Ascending aorta (tissue), 2 donors: Measurements from ENCODE around the gene LRRN4. TPM values are rescaled to one million over a fixed set of nuclear protein-coding genes. Genes with fewer than 3 reads are reported as not detected.

Experiments used
- DNase-seq, 2 donors: peaks; one replicate each; pipeline ENCODE4 v3.0.0-alpha.2; 2019; ENCODE audit warnings: low spot score in 2 of 2
- H3K27ac ChIP-seq, 2 donors: fragments of 200-600 bp; sonication (generic); one replicate each; pipeline ENCODE4 v1.5.1; 2016 to 2017; ENCODE audit warnings: mild to moderate bottlenecking in 1 of 2
- H3K27me3 ChIP-seq: fragments of 200-600 bp; sonication (generic); one replicate; pipeline ENCODE4 v1.5.1; 2017
- H3K36me3 ChIP-seq, 2 donors: fragments of 200-600 bp; sonication (generic); one replicate each; pipeline ENCODE4 v1.5.1; 2016
- H3K4me1 ChIP-seq, 2 donors: fragments of 200-600 bp; sonication (generic); one replicate each; pipeline ENCODE4 v1.5.1; 2016 to 2017; ENCODE audit warnings: mild to moderate bottlenecking in 1 of 2
- H3K4me3 ChIP-seq, 2 donors: fragments of 200-600 bp; sonication (generic); one replicate each; pipeline ENCODE4 v1.5.1; 2016 to 2017; ENCODE audit warnings: mild to moderate bottlenecking in 1 of 2
- H3K9me3 ChIP-seq, 2 donors: fragments of 200-600 bp; sonication (generic); one replicate each; pipeline ENCODE4 v1.5.1; 2016
- CTCF ChIP-seq, 3 experiments: fragments of 200-600 bp in 2 of 3; fragments of 450-650 bp in 1 of 3; sonication (generic) in 2 of 3; IDR thresholded peaks; one replicate each; pipeline ENCODE4 v1.5.1; 2016 to 2019; ENCODE audit warnings: antibody characterized with exemption in 3 of 3, mild to moderate bottlenecking in 1 of 3, moderate library complexity in 1 of 3
- intact Hi-C: fragments of 100-400 bp; cut with DNase I; formaldehyde crosslinking; loops from one replicate; pipeline ENCODE4 v1.15.1; 2023
- total RNA-seq: library from RNA; depleted of rRNA; stranded (reverse); fragments of >200 nt; gene quantifications from one replicate; pipeline ENCODE4 v1.1.0, GENCODE V29; 2016

The LRRN4 gene
- total RNA-seq, 1 donor from 2014 or later = not detected

DNA sequence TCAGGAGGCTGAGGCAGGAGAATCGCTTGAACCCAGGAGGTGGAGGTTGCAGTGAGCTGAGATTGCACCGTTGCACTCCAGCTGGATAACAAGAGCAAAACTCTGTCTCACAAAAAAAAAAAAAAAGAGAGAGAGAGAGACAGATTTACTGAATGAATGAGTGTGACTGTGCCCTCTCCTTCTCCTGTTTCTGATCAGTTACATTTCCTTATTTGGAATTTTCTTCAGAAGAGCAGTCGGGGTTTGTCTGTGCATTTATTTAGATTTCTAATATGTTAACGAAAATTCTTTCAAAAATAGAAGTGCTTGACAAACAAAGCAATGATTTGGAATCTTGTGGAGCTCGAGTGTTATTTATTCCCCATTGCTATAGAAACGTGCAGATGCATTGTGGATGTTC is 6.4 kb upstream of the LRRN4 start:
- Histone ChIP-seq H3K27me3 (no peaks in the 10 kb centered on the region), H3K4me1 (no peaks in the 10 kb centered on the region), H3K36me3 (no peaks in the 10 kb centered on the region), H3K27ac (no peak overlapping the region), H3K9me3 (no peaks in the 10 kb centered on the region), H3K4me3 (no peak overlapping the region)
- DNase-seq = no peak
- intact Hi-C loops = no loop called here
- TF ChIP-seq CTCF (IDR thresholded peaks at IDR 0.05) = no peak

DNA sequence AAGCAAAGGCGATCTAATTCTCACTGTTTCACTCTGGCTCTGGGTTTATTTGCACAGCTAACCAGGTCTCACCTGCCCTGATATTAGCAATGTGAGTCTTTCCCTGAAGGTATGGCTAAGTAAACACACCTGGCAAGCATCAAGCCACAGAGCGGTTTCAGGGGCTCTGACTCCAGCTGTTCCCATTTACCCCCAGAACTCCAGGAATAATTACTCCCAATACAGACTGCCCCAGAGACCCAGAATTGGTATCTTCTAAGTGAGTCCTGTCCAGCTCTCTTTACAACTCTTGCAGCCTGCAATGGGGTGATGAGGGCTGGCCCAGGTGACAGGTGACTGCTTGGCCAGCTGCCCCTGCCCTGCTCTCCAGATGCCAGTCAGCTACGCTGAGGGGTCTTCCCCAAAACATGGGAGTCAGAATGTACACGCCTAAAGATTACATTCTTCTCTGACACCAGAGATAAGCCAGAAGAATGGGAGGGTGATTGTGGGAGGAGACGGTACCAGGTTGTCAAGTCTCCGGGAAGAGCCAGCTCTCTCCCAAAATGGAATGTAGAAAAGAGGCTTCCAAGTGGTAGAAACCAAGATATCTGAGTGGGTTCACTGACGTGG is 4.9 kb upstream of the LRRN4 start:
- H3K9me3 ChIP-seq = no peaks in the 10 kb centered on the region
- H3K27ac ChIP-seq = no peak overlapping the region
- intact Hi-C loops = no loop called here
- no peaks in the 10 kb centered on the region for H3K36me3 ChIP-seq
- no peak for TF ChIP-seq CTCF (IDR thresholded peaks at IDR 0.05)
- no peak overlapping the region for H3K4me3 ChIP-seq
- no peaks in the 10 kb centered on the region for H3K27me3 ChIP-seq
- DNase-seq = no peak
- H3K4me1 ChIP-seq = no peaks in the 10 kb centered on the region

GRCh38 chr20:6057691-6058090 is 3.8 kb upstream of the LRRN4 start:
- no peak for TF ChIP-seq CTCF (IDR thresholded peaks at IDR 0.05)

DNA sequence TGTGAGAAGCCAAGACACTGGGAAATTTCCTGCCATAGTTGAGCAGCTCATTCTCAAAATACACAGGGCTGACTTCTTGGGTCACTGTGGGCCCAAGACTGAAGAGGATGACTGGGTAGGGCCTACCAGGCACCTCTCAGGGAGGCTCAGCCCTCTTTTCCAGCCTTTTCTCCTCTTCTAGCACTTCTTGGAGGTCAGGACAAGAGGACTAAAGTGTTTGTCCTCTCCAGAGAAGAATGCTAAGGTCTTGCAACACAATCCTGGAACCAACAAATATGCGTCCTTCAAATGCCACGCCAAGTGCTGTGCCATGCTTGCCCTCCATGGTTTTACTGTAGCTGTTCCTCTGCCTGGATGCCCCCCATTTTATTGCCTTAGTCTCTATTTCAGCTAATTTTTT is 3.3 kb upstream of the LRRN4 start:
- peaks cover 0 to under 1% of the 10 kb centered on the region in 2 donors for H3K4me1 ChIP-seq
- H3K27me3 ChIP-seq = no peaks in the 10 kb centered on the region
- no peaks in the 10 kb centered on the region for H3K36me3 ChIP-seq
- H3K4me3 ChIP-seq = no peak overlapping the region
- no peak overlapping the region for H3K27ac ChIP-seq
- no peak for TF ChIP-seq CTCF (IDR thresholded peaks at IDR 0.05)
- intact Hi-C loops = no loop called here
- H3K9me3 ChIP-seq = no peaks in the 10 kb centered on the region
- no peak for DNase-seq

More at GRCh38 chr20:6057691-6058090, 3.8 kb upstream of the LRRN4 start:
- H3K27me3 ChIP-seq = no peaks in the 10 kb centered on the region
- no peak overlapping the region for H3K27ac ChIP-seq
- H3K36me3 ChIP-seq = no peaks in the 10 kb centered on the region
- no peaks in the 10 kb centered on the region for H3K4me1 ChIP-seq
- intact Hi-C loops = no loop called here
- no peaks in the 10 kb centered on the region for H3K9me3 ChIP-seq
- H3K4me3 ChIP-seq = no peak overlapping the region
- DNase-seq = no peak

DNA sequence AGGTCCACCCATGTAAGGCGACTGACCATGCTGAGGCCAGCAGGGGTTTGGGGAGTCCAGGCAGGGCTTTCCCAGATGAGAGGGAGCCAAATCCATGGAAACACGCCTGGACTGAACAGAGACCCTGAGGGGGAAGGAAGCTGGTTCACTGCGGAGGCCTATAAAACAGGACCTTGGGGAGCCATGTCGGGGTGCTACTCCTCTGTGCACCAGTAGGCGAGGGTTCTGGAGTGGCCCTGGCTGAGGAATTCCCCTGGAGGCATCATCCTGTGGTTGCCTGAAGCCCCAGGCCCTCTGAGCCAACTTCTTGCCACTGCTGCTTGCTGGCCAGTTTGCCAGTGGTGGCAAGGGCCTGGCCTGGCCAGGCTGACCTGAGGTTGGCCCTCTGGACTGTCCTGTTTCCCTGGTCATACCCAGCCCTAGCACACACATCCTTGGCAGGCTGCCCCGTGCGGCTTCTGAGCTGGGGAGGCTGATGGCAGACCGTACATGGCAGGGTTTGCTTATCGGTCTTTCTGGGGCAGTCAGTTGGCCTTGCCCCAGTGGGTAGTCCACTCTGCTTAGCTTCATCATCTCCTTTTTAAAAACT is 2.2 kb upstream of the LRRN4 start:
- no peak overlapping the region for H3K27ac ChIP-seq
- peaks cover 0 to 4% of the 10 kb centered on the region in 2 donors for H3K4me1 ChIP-seq
- no peak for TF ChIP-seq CTCF (IDR thresholded peaks at IDR 0.05)
- no peak overlapping the region for H3K4me3 ChIP-seq
- no peaks in the 10 kb centered on the region for H3K36me3 ChIP-seq
- DNase-seq = no peak
- no peaks in the 10 kb centered on the region for H3K27me3 ChIP-seq
- intact Hi-C loops = no loop called here
- no peaks in the 10 kb centered on the region for H3K9me3 ChIP-seq
